OCI-LY1 (cell line): ENCODE data around the gene CRX.

Experiments used
- CTCF ChIP-seq: fragments of 200-600 bp; sonication (generic), shearing (Covaris generic); IDR thresholded peaks from 2 replicates; pipeline ENCODE4 v1.5.1; 2017; ENCODE audit warnings: mild to moderate bottlenecking, antibody characterized with exemption, low read length, moderate library complexity, mixed read lengths
- EZH2 ChIP-seq: fragments of 200-600 bp; sonication (generic), shearing (Covaris generic); IDR thresholded peaks from 2 replicates; pipeline ENCODE4 v1.8.0; 2017; ENCODE audit warnings: borderline replicate concordance, mixed run types, mild to moderate bottlenecking, antibody characterized with exemption, low read length, moderate library complexity, mixed read lengths

- no peak for TF ChIP-seq CTCF
- TF ChIP-seq EZH2: no peak
These were observed 2.7 kb downstream of the CRX start for GRCh38 chr19:47824396-47824795.
